GM21717 (cell line): ENCODE results near the gene CHD3.

ENCODE experiments used
- ATAC-seq: cut with Tn5 transposase; IDR thresholded peaks from one replicate; pipeline ENCODE4 v1.9.1; 2021; ENCODE audit warnings: mild to moderate bottlenecking, moderate library complexity; ENCODE audit not compliant: unreplicated experiment

Gene CHD3

DNA sequence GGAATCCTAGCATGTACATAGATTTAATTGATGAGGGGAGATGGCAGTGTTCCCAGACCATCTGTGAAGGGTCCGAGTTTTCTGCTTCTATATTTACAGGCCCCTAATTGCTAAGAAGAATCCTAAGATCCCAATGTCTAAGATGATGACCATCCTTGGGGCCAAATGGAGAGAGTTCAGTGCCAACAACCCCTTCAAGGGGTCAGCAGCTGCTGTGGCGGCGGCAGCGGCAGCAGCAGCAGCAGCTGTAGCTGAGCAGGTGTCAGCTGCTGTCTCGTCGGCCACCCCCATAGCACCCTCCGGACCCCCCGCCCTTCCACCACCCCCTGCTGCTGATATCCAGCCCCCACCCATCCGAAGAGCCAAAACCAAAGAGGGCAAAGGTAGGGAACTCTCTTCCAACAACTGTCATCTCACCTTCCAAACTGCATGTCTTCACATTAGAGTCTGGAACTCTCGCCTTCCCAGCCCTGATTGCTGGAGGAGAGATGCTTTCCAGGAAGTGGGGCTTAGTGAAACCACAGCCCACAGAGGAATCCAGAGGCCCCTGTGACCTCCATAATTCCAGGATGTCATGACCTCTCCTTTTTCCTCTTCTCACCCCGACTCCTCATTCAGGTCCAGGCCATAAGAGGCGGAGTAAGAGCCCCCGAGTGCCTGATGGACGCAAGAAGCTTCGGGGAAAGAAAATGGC lies 4.7 kb downstream of the CHD3 start:
- no peak for ATAC-seq

DNA sequence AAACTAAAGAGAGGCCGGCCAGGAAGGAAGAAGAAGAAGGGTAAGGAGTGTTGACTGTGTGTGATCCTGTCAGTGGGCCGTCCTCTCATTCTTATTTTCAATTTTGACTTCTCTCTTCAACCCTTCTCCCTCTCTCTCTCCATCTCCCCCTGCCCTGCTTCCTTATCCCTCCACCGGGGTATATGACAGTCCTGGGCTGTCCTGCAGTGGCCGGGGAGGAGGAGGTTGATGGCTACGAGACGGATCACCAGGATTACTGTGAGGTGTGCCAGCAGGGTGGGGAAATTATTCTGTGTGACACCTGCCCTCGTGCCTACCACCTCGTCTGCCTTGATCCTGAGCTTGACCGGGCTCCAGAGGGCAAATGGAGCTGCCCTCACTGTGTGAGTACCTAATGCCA lies 5.6 kb downstream of the CHD3 start:
- ATAC-seq: no peak

DNA sequence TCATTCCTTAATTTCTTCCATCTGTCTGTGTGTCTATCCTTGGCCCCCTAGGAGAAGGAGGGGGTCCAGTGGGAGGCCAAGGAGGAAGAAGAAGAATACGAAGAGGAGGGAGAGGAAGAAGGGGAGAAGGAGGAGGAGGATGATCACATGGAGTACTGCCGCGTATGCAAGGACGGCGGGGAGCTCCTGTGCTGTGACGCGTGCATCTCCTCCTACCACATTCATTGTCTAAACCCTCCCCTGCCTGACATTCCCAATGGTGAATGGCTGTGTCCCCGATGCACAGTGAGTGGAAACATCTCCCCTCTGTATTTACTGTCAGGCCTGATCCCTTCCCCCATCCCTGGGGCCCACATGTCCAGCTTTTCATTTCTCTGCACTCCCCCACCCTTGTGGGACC lies 6.3 kb downstream of the CHD3 start:
- ATAC-seq: no peak

DNA sequence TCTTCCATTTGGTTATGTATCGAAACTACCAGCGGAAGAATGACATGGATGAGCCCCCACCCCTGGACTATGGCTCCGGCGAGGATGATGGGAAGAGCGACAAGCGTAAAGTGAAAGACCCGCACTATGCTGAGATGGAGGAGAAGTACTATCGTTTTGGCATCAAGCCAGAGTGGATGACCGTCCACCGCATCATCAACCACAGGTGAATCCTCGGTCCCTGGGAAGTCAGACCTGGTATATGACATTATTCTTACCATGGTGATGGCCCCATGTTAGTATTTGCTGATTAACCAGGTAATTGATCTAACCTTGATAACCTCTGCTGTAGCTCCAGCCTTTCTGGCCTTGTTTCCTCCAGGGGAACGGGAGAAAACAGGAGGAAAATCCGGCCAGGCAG lies 8.5 kb downstream of the CHD3 start:
- ATAC-seq: no peak

DNA sequence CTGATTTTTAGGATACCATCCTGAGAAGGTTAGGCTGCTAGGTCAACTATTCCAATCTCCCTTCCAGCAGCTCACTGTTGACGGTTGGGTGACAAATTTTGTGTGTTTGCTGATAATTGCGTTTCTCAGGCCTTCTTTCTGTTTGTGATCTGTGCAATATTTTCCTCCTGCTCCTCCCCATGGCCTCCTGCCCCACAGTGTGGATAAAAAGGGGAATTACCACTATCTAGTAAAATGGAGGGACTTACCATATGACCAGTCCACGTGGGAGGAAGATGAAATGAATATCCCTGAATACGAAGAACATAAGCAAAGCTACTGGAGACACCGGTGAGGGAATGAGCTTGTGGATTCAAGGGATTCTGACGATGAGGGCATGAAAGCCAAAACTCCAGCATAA lies 9.2 kb downstream of the CHD3 start:
- ATAC-seq: no peak

DNA sequence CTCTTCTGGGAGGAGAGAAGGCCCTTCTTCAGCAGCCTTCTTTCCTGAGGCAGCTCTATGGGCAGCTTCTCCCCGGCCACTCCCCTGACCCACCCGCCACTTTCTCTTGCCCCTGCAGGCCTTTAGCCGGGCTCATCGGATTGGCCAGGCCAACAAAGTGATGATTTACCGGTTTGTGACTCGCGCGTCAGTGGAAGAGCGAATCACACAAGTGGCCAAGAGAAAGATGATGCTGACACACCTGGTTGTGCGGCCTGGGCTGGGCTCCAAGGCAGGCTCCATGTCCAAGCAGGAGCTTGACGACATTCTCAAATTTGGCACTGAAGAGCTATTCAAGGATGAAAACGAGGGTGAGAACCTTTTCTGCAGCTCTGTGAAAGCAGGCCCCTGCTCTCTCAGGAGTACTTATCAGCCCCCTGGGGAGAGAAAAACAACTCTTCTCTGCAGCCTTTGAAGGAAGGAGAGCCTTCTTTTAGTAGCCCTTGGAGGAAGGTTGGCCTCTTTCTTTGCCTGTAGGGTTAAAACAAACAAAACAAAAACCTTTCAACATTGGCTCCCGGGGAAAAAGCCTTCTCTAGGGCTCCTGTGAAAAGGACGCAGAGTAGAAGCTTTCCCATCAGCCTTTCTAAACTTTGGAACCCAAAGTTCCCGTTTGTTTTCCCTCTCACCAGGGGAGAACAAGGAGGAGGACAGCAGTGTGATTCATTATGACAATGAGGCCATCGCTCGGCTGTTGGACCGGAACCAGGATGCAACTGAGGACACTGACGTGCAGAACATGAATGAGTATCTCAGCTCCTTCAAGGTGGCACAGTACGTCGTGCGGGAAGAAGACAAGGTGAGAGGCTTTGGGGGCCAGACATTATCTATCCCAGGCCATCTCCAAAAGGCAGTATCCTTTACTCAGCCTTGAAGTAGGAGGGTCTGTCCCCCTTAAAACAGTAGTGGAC lies 14.8 kb downstream of the CHD3 start:
- ATAC-seq: no peak

DNA sequence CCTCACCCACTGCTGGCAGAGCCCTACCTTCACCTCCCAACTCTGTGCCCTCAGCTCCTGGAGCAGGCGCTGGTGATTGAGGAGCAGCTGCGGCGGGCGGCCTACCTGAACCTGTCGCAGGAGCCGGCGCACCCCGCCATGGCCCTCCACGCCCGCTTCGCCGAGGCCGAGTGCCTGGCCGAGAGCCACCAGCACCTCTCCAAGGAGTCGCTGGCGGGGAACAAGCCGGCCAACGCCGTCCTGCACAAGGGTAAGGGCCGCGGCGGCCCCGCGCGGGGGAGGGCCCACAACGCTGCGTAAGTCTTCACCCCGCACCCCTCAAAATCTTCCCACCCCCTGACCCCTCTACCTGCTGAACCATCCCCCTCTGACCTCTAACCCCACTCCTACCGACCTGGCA lies 20.5 kb downstream of the CHD3 start:
- ATAC-seq: no peak

DNA sequence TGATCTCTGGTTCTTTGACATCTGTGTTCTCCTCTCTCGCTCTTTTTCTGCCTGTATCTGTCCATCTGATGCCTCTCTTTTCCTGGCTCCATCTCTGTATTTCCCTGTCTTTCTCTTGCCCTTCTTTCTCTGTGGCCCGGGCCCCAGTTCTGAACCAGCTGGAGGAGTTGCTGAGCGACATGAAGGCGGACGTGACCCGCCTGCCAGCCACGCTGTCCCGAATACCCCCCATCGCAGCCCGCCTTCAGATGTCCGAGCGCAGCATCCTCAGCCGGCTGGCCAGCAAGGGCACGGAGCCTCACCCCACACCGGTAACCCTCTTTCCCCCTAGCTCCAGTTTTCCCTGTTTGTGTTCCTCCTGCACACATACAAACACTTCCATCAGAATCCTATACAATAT lies 21.7 kb downstream of the CHD3 start:
- ATAC-seq: no peak

DNA sequence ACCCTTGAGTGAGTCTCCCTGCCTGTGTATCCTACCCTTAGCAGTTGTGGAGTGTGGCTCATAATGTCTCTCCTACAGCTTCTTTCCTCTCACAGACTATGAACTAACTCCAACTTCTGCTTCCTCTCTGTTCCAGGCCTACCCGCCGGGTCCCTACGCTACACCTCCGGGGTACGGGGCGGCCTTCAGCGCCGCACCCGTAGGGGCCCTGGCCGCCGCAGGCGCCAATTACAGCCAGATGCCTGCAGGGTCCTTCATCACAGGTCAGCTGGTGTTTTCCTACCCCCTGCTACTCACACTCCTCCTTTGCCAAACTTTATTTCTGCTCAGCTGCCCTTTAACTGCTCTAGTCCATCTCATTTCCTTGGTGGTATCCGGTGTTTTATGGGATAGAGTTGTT lies 22.1 kb downstream of the CHD3 start:
- ATAC-seq: no peak

DNA sequence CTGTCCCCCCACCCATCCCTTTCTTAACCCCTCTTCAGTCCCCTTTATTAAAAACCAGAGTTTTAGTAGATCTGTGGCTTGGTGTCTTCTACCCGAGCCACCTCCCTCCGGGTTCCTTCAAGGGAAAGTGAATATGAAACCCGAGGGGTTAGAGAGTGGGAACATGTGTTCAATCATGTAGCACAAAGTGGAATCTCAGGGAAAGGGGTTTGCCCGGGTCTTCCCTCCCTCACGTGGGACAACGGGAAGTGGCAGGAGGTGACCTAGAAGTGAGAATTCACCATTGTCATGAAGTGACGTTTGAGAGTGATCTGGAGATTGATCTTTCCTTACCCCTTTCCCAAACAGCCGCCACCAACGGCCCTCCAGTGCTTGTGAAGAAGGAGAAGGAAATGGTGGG lies 22.5 kb downstream of the CHD3 start:
- no peak for ATAC-seq

DNA sequence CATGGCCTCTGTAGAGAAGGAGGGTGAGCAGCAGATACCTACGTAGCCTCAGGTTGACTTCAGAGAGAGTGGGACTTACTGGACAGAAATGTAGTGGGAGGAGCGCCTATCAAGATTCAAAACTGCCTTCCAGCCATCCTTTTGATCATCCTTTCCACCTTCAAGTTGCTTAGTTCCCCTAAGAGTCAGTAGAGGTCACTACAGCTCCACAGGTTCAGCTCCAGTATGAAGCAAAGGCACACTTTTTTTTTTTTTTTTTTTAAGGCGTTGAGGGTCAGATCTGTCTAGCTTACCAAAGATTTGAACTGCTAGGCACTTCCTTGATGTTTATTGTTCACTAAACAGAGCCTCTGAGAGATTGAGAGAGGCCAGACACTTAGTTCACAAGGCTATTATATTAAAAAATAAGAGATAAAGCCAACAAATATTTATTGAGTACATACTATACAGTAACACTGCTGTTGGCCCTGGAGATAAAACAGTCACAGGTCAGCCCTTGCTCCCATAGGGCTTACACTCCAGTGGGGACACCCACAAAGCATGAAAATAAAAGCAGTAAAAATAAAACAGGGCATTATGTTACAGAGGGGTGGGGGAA lies 24.4 kb downstream of the CHD3 start:
- ATAC-seq: no peak

DNA sequence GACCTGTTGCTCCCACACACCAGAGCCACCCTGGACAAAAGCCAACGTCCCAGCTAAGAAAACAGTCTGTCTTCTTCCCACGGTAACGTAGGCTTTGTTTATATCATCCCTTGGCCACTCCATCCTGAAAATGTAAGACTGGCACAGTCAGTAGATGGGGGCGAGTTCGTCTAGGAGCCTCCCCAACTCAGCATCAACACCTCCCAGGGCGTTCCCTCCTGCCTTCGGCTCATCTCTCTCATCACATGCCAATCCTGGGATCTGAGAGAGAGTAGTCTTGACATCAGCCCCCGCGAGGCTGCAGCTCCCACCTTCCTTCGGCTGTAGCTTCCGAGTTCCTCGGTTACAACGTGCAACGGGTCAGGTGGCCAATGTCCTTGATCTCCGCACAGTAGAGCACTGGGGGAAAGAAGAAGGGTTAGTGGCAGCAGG lies 26.6 kb downstream of the CHD3 start:
- ATAC-seq: peak; percentile 2

DNA sequence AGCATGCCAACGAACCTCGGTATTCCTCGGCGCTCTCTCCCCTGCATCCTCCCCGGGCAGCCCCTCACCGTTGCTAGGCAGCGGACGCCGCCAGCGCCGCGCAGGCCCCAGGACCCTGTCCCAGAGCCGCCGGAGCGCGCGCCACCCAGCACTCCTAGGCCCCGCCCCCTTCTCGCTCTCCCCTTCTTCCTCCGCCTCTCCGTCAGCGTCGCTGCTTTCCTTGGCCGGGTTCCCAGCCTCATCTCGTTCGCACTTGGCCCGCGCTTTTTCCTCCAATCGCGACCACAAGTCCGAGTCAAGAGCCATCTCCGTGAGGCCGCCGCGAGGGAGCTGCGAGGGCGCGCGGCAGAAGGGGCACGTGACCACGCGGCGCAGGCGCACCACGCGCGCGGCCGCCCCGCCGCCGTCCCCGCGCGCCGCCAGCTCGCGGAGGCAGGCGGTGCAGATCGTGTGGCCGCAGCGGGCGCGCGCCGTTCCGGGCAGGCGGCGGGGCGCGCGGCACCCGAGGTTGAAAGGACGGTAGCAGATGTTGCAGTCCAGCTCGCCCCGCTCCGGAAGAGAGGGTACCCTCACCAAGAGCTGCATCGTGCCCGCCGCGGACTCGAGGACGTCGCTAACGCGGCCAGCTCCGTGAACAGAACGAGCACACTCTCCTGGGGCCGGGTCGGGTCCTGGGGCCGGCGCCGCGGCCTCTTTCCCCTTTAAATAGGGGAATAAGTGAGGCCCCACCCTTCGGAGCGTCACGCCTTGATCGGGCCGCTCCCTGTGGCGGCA lies 27.2 kb downstream of the CHD3 start, which contains the start of gene RNF227:
Gene RNF227 (minus strand): TSS at position 679 of the 774 bp plus-strand sequence. CDS start 94 bp downstream, at position 585.
- ATAC-seq: peak; percentile 68

DNA sequence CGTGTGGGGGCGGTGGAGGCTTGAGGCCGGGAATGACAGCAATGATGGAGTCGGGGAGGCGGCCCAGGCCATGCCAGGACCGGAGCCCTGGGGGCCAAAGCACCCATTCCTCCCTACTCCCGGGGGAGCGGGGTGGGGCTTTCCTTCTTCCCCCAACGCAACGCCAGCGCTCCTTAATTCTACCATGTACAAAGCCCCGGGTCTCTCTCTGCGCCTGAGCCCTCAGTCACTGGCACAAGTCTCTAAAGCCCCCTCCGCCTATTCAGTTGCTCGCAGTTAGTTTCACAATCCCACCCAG lies 27.7 kb downstream of the CHD3 start:
- ATAC-seq: no peak

DNA sequence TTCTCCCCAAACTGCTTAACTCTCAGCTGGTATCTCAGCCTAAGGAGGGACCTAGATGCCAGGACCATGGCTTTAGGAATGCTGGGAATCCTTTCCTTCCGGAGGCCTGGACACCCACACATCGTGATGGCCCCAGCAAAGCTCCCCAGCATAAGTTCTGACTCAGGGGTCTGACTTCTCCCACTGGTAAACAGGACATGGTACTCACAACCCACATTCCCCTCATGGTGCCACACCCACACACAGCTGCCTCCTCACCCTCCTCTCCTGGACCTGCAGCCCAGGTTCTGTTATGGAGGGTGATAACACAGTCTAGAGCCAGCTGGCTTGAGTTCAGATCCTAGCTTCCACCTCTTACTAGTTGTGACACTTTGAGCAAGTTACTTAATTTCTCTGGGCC lies 28.2 kb downstream of the CHD3 start:
- no peak for ATAC-seq

DNA sequence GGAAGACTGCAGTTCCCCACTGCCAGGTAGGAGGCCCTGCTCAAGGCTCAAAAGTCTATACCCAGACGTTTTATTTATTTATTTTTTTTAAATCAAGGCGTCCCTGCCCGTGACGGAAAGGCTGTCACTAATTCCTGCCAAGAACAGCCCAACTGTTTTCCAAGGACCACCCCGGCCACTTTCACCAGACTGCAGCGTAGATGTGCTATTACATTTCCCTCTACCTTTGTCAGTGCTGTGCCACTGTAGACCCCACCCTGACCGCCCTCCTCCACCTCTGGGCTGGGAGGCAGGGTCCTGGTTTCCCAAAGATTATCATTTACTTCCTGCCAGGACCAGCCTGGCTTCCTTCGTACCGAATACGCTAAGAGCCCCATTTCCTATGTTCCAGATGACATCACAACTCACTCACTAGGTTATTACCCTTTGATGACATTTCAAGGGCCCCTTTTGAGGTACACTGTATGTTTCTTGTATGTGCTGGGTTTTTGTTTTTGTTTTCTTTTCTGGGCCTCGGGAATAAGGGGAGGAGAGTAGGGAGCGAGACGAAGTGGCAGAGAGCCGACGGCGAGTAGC lies 33.8 kb downstream of the CHD3 start:
- no peak for ATAC-seq

DNA sequence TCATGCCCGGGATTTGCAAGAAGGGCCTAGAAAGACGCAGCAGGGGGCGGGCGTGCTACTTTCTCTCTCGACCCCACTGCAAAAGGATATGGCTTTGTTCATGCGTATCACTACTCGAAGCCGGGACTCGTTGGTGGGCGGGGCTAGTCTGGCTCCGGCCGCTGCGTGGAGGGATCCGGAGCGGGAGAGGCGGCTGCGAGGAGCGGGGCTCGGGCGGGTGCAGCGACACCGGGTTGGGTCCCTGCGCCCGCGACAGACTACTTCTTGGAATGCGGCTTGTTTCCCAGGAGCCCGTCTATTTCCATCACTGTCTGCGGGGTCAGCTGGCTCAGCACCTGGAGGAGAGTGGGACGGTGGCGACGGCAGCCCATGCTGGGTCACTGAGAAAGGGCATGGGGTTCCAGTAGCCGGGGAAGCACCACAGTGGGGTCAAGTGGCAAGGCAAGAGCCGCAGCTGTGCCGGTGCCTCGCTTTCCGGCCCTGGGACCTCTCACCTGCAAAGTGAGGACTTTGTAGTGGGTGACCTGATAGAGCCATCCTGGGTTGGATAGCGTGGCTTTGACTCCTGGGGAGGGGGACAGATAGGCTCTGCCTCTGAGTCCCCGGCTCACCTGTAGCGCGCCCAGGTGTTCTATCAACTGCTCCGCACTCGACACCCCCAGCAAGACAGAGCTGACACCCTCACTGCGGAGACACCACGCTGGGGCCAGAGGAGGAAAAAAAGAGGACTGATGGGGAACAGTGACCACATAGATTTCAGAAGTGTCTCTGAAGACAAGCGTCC lies 34.4 kb downstream of the CHD3 start:
- ATAC-seq: no peak

DNA sequence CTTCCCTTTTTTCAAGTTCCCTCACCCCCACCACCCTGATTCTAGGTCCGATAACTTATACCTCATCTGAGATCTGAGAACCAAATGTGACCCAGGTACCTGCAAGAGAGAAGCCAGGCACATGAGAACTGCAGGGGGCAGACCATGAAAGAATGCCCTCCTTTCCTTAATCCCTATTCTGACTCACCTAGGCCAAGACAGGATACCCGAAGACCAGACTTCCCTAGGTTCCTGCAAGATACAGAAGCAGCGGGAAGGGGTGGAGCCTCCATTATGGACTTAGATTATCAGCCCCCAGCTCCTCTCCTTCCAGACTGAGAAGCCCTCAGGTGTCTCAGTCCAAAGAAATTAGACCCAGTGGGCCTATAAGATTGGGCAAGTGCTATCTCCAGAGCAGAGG lies 39.0 kb downstream of the CHD3 start:
- no peak for ATAC-seq

DNA sequence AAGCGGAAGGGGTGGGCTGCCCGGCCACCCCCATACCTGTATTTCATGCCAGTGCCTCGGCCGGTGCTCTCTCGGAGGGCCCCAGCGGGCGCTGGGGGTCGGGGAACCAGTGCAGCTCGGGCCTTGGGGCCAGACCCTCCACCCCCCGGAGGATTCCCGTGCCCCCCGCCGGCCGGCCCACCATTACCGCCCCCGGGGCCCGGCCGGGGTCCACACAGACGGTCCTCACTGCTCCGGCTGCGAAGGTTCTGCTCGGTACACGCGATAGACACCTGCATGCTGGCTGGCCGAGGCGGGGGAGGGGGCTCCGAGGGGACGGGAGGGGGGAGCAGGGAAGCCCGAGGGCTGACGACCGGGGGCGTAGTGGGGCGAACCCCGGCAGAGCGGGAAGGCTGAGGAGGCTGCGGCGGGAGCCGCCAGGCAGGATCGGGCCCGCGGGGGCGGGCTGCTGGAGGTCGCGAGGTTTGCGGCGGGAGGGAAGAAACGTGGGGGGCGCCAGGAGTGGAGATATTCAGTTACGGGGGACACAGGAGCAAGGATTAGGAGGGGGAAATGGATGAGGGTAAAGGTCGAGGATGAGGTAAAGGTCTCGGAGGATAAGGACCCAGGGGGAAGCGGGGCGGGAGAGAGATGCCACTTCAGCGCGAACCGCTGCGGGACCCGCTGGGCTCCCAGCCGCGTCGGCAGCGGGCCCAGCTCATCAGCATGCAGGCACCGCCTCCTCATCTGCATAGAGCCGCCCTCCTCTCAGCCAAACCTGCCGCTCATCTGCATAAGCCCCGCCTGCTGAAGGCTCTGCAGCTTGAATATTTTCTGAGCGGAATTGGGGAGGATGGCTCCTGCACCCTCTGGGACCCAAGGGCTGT lies 40.8 kb downstream of the CHD3 start, which contains the start of gene KCNAB3:
Gene KCNAB3 (minus strand): TSS at position 699 of the 866 bp plus-strand sequence. CDS start 421 bp downstream, at position 278.
- ATAC-seq: no peak
